Measurements from ENCODE around the gene RALGPS1.
A peak's percentile ranks its signal among the peaks of the same experiment; 100 is the strongest.

RALGPS1 gene

DNA sequence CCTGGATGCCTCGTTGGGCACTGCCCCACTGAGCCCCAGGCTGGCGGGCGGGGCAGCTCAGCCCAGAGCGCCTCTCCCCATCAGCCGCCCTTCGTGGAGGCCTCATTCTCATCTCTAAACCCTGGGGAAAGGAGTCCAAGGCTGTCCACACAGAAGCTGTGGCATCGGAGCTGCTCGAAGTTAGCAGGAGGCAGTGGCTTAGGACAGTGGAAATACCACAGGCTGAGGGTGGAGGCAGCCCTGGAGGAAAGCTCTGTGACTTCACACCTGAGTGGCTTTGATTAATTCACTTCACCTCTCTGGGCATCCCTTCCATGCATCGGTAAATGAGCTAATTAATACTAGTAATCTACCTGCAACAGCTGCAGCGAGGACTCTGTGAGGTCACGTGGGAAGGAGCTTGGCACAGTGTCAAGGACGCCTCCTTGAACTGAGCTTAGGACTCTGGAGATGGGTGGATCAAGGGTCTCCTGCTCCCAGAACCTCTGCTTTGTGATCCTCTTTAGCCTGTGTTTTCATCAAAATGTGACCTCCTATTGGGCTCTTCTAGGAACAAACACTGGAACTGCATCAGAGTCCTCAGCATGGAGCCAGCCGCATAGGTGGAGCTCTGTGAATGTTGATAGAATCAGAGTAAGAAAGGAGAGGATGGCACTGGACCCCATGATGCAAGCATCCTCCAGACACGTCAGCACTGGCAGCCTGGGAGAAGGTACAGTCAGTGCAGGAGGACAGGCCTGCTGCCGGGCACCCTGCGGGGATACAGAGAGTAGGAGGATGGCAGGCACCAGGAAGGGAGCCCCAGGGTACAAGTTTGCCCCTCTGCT, 208.7 kb downstream of the RALGPS1 start:
- no peak for DNase-seq (ENCODE audit: low spot score)

DNA sequence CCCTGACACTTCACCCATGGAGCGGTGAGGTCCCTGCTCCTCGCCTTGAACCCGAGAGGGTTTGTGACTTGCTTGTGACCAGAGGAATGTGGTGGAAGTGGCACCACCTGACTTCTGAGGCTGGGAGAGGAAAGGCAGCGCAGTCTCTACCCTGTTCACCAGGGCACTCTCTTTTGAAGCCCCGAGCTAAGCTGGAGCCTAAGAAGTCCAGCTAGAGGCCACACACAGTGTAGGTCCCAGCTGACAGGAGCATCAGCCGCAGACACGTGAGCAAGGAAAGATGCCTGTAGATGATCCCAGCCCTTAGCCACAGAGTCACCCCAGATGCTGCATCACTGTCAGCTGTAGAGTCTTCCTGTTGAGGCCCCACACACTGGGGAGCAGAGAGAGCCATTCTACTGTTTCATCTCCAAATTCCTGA, 209.5 kb downstream of the RALGPS1 start:
- no peak for DNase-seq (ENCODE audit: low spot score)

DNA sequence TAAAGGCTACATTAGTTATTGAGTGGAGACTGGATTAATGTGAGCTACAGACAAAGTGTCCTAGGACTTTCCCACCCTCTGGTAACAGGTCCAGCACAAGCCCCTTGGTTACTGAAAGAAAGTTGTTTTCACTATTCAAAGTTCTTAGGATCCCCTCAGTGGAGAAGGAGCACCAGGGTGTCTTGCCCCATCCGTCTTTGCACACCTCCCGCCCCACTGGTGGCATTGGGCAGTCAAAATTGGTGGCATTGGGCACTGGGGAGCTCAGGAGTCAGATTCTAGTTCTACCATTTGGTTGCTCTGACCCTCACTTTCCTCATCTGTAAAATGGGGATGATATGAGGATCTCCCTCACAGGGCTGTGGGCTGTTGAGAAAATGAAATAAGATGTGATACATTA, 210.2 kb downstream of the RALGPS1 start:
- no peak for DNase-seq (ENCODE audit: low spot score)

DNA sequence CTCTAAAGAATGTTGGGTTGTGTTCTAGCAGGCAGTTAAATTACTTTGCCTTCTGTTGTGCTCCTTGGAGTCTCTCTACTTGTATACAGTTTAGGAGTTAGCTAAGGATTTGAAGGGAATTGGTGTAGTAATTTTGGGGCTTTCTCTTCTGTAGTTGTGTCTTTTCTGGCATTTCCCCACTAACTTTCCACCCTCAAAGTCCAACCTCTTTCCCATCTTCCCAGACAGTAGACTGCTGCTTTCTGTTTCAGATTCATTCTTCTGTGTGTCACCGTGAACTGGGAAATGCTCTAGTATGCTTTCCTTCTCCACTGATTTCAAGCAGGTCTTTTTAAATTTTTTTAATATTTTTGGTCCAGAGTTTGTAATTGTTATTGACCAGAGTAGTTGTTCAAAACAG, 212.4 kb downstream of the RALGPS1 start:
- no peak for DNase-seq (ENCODE audit: low spot score)

DNA sequence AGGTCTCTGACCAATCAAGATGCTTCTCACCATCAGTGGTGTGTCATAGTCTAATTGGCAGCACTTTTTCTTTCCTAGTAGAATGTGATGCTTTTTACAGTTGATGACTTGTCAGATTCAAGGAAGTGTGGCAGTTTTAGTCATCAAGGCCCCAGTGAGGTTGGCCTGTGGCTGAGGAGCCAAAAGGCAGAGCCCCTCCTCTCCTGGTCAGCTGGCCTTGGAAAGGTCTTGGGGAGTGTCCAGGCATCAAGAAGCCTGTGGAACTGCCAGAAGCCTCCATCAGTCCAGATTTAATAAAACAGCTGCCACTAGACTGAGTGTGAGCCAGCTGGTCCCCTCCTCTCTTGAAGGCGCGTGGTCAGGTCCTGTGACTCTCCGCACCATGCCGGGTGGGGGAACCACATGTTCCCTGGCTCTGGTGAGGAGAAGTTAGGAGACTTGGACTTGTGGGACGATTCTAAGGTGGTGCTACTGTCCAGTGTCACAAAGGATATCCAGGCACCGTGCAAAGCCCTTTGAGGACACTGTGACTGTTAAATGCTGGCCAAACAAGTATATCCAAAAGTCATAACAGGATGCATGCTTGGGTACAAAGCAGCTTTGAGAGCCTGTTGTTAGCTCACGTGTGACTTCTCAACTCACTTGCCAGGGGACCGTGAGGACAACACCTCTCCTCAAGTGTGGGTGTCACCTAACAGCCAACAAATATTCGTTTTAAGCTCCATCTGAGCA, 213.9 kb downstream of the RALGPS1 start:
- DNase-seq (ENCODE audit: low spot score), result no peak

DNA sequence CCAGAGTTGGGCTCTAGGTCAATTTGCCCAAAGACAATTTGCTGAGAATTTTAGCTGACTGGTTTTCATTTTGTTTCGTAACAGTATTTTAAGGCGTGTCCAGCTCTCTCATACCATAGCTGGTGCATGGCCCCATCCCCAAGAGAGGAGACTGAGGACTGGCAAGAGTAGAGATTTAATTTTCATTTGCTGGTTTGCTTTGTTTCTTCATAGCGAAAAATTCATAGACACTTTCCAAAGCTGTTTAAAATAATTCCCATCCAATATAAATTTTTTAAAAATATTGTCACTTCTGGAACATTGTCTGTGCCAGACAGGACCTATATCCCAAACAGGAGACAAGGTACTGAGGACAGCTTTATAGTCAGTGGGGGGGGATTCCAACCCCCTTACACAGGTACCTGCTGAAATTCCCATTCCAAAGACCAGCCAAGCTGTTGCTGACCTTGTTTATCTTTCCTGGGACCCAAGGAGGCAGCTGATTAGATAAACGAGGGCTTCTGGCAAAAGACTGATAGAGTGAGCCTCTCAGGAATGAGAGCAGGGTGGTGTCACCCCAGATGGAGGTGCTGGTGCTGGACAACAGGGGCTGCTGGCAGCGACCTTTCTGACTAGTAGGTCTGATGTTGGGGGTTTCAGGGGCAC, 214.6 kb downstream of the RALGPS1 start:
- no peak for DNase-seq (ENCODE audit: low spot score)

DNA sequence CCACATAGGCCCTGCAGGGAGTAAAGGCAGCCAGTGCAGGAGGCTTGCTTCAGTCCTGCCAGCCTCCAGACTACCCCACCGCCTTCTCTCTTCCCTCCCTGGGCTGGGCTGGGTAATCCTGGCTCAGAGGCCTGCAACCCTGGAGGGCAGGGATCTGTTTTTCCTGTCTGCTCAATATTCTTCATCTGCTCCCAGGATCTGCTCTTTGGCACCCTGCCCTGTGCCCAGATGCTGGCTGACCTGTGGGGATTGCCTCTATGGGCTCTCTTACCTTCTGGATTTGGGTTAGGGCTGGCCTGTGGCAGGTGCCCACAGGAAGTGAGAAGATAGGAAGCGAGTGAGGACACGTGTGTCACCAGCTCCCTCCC, 215.1 kb downstream of the RALGPS1 start:
- DNase-seq (ENCODE audit: low spot score), result no peak

DNA sequence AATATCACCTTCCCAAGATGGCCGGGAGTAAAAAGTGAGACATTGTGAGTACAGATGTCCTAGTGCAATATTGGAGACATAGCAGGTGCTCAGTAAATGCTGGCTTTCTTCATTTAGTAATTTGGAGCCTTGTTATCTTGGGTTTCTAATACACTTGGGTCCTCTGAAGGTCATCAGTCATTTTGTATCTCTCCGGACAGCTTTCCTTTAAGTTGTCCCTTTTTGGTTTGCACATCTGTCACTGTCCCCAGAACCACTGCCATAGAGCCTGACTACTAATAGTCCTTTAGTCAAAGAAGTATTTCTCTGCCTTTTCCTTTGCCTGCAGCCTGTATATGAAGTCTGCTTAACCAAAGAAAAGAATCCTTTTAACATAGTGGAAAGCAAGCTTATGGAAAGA, 215.7 kb downstream of the RALGPS1 start:
- no peak for DNase-seq (ENCODE audit: low spot score)

DNA sequence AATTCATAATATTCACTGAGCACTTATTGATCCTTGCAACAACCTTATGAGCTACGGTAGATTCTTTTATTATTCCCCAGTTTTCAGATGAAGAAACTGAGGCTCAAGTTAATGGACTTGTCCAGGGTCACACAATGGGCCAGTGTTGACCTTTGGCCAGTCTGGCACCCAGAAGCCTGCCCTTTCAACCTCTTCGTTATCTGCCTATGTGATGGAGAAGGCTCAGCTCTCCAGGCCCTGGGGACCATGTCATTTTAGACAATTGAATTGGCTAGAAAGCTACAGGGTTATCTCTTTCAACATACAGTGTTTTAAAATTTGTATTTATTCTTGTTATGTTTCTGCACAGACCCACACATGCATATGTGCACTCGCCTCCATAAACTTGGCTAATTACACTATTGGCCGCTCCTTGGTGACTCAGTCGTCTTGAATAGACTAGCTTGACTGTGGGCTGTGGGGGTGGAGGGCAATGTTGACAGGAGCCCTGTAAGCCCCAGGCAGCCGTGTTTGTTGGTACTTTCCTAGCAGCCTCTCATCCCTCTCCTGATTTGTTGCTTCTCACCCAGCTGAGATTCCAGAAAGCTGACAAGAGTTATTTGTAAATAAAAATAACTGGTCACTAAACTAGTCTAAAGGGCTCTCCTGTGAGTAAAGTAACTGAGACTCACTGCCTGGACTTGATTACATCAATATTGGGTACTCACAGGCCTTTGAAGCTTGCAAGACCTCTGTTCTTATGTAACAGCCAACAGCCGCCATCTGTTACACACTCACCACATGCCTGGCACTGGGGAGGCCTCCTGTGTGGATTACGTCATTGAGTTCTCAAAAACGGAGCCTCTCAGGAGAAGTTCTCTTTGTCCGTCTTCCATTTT, 216.3 kb downstream of the RALGPS1 start:
- DNase-seq (ENCODE audit: low spot score), result no peak

DNA sequence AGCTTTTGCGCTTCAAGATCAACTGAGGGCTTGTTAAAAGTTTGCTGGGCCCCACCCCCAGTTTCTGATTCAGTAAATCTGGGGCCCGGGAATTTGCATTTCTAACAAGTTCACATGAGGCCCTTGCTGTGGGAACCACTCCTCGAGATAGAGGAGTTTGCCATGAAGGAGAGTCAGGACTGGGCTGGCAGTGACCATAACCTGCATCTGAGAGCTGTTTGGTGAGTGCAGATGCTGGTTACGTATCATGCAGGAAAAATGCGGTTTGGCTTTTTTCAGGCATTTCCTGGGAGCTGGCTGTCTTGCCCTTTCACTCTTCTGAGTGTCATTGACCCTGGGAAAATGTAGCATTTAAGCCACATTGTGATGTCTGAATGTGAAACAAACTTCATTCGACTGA, 217.3 kb downstream of the RALGPS1 start:
- no peak for DNase-seq (ENCODE audit: low spot score)

DNA sequence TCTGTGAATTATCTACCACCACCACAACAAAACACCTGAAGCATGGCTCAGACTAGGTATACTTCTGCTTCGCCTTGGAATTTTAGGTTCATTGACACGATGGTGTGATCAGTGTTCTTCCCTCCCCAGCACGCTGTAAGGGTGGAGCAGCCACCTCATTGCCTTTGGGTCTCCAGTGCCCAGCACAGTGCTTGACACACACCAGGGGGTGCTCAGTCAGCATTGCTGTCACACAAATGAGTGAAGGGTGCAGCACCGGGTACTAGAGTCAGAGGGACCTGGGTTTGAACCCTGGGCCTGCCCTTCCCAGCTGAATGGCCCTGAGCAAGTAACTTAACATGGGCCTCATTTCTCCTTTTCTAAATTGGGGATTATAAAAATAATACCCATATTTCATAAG, 217.8 kb downstream of the RALGPS1 start:
- DNase-seq (ENCODE audit: low spot score), result no peak

DNA sequence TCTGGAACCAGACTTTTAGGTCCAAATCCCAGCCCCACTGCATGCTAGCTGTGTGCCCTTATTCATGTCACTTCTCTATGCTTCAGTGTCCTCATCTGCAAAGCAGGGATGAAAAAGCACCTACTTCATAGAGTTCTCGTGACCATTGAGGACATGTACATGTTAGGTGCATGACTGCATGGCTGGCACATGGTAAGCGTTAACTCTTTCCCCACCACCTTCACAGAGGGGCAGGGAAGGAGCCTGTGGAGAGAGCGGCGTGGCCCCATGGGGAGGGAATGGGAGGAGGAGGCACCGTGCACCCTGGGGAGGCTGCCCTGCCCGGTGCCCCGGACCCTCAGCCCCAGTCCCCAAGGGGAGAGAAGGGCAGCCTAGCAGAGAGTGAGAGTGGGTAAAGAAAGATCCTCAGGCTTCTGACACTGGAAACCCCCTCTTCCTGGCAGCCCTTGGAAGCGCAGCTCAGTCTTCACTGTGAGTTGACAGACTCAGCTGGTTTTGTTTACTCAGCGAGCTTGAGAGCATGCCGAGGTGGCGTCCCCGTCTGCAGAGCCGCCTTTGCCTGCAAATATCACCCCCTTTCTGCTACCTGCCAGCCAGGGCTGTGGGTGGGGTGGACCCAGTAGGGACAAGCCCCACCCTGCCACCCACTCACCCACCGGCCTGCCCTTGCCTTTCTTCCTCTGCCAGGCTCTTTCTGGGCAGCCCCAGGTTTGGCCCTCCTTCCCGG, 218.5 kb downstream of the RALGPS1 start:
- DNase-seq (ENCODE audit: low spot score), result peak; percentile 70

DNA sequence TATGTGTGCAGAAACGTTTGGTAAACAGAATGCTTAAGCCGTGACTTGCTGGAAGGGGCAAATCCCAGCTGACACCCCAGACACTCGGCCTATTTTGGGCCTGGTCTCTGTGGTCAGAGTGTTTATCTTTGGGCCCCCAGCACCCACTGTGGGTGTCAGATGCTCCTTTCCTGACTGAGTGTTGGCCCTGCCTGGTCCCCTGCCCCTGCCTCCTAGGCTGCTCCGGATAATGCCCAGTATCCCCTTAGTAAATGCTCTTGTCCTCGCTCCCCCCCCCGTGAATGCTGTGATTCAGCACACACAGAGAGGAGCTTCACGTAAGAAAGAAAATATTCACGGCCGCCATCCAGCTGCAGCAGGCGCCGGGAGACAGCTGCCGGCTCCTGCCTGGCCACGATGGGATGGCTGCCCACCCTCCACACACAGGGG, 219.2 kb downstream of the RALGPS1 start:
- DNase-seq (ENCODE audit: low spot score), result peak; percentile 47

DNA sequence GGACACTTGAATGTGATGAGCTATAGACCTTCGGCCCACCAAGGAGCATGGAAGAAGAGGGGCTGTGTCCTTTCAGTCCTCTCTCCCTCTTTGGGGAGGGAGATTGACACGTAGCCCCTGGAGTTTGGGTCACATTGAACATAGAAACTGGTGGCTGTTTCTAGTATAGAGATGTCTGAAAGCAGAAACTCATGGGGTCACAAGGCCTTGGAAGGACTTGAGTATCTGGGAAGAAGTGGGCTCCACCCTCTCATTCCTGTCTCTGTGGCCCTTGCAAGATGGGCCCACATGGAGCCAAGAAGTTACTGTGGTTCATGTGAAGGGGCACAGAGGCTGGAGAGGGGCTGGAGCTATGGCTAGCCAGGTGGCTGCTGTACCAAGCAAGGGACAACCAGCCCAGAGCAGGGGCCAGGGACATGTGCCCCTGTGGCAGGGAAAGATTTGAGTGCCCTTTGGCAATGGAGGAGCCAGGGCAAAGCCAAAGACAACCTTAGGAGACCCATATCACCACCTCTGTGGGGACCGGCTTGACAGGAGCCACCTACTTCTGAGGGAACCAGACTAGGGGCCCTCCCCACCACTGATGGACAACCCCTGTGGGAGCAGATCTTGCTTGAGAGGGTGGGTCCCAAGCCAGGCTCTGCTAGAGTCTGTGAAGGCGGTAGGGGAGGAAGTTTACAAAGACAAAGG, 220.6 kb downstream of the RALGPS1 start:
- DNase-seq (ENCODE audit: low spot score), result no peak

DNA sequence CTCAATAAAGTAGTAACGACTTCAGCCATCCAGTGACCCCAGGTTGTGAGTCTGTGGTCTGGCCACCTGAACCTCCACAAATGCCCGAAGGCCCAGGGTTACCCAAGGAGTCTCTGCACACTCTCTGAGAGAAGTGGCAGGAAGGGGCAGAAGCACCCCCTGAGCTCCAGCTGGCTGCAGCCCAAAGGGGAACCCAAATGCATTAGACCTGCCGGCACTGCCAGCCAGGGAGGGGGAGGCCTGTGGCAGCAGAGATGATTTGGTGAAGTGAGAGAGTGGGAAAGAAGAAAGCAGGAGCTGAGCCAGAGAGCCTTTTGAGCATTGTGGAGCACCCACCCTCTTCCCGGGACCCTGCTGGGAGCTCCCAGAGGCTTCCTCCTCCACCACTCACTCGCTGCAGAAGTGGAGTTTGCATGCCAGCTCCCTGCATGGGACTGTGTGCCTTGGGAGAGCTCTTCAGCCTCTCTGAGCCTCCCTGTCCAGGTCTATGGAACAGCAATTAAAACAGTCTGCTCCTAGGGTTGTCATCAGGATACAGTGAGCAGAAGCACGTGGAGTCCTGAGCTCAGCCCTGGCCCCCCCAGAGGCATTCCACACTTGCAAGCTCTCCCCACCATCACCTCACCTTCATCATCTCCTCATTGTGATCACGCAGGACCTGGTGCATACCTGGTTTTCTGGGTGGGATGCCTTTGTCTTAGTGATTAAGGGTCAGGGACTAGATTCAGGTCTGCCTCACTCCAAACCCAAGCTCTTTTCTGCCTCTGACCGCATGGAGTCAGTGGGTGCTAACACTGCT, 221.7 kb downstream of the RALGPS1 start:
- DNase-seq (ENCODE audit: low spot score), result no peak

DNA sequence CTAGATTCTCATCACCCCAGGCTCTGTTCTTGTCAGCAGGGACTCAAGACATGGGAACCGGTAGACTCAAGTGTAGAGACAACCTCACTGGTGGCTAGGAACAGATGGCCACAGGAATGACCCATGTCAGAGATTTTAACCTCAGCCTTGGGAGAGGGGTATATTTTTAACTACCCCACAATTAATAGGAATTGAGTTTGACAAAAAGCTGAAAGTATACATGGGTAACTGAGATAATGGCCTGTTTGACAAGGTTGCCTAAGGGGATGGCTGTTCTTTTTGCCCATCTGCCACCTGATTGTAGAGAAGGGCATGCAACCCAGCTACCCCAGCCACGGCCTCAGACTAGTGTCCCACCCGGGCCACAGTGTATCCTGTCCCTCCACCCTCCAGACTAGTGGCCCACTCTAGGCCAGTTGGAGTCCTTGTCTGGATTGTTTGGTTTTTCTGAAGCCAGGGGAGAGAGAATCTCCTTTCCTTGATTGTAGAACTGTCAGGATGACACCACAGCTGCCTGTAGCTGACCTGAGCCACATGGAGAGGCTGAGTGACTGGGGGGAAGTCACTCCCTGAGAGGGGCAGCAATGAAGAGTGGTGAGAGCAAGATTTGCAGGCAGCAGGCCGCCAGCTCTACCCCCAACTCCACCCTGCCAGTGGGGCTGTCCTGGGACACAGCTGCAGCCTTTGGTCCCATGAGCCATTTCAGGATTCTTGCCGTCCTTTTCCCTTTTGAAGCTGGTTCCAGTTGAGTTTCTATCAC, 222.5 kb downstream of the RALGPS1 start:
- no peak for DNase-seq (ENCODE audit: low spot score)

DNA sequence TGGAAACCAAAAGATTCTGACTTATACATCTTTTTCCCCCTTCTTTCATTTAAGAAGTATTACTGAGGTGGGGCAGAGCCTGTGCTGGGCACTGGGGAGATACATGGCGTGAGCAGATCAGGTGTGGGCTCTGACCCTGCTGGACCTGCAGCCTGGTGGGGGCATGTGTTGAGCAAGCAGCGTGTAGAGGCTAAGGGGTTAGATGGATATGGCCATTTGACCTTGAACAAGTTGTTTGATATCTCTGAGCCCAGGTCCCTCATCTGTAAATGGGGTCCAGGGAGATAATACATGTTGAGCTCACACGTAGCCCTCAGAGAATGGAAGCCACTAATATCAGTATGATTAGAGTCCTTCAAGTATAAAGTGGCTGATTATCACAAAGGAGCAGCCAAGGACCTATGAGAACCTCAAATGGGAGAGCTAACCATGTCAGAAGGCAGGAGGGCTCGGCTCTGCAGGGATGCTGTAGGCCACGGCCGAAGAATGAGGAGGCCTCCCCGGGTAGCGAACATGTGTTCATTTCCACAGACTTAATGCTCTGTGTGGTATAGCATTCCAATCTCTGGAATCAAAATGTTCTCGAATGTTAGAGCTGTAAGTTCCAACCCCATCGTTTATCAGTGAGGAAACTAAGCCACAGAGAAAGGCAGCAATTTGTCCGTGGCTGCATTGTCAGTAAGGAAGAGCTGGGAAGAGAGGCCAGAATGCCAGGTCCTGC, 223.2 kb downstream of the RALGPS1 start:
- no peak for DNase-seq (ENCODE audit: low spot score)

DNA sequence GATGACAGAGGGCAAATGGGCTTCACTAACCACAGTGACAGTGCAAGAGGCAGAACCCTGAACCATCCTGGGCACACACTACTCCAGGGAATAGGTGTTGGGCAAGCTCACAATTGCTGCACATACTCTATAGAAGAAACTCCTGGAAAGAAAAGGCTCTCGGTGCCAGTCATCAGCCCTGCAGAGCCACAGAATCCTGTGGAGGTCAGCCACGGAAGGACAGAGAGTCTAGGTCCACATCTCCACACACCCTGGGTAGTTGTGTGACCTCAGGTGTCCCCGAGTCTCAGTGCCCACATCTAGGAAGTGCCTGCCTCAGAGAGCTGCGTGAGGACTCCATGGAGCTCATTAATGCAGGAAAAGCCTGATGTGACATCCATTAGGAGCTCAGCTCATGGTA, 223.9 kb downstream of the RALGPS1 start:
- DNase-seq (ENCODE audit: low spot score), result no peak
